GM06990 (cell line): ENCODE data around the gene KRTAP10-6.

ENCODE experiments used
- DNase-seq: peaks from one replicate; pipeline ENCODE4 v3.0.0-alpha.2; 2011; ENCODE audit not compliant: insufficient read length; ENCODE audit errors: extremely low read depth
- H3K27me3 ChIP-seq: replicated peaks from 2 replicates; pipeline ENCODE4 v1.6.0; 2011; ENCODE audit warnings: low read length; ENCODE audit not compliant: control insufficient read depth, insufficient read depth
- H3K36me3 ChIP-seq: 2 replicates; pipeline ENCODE4 v1.5.1; 2011; ENCODE audit warnings: low read length; ENCODE audit not compliant: control insufficient read depth, insufficient read depth
- H3K4me3 ChIP-seq: replicated peaks from 2 replicates; pipeline ENCODE4 v1.5.1; 2011; ENCODE audit warnings: low read depth, mild to moderate bottlenecking, control low read depth, low read length
- TF ChIP-seq, protein P1 (sequence below): IDR thresholded peaks from 2 replicates; pipeline ENCODE4 v1.5.1; 2011; ENCODE audit warnings: low read length, control low read depth, mild to moderate bottlenecking, inconsistent platforms; ENCODE audit not compliant: insufficient read depth, poor library complexity, severe bottlenecking

Gene KRTAP10-6

GRCh38 chr21:44609193-44609592 lies 16.9 kb upstream of the KRTAP10-6 start:
- H3K4me3 ChIP-seq: no peak overlapping the region
- TF ChIP-seq, protein P1, sequence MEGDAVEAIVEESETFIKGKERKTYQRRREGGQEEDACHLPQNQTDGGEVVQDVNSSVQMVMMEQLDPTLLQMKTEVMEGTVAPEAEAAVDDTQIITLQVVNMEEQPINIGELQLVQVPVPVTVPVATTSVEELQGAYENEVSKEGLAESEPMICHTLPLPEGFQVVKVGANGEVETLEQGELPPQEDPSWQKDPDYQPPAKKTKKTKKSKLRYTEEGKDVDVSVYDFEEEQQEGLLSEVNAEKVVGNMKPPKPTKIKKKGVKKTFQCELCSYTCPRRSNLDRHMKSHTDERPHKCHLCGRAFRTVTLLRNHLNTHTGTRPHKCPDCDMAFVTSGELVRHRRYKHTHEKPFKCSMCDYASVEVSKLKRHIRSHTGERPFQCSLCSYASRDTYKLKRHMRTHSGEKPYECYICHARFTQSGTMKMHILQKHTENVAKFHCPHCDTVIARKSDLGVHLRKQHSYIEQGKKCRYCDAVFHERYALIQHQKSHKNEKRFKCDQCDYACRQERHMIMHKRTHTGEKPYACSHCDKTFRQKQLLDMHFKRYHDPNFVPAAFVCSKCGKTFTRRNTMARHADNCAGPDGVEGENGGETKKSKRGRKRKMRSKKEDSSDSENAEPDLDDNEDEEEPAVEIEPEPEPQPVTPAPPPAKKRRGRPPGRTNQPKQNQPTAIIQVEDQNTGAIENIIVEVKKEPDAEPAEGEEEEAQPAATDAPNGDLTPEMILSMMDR: no peak
- no peaks in the 10 kb centered on the region for H3K27me3 ChIP-seq
- H3K36me3 ChIP-seq: no peaks in the 10 kb centered on the region
- DNase-seq: no peak

- no peaks in the 10 kb centered on the region for H3K27me3 ChIP-seq
- H3K36me3 ChIP-seq: no peaks in the 10 kb centered on the region
- TF ChIP-seq, protein P1: no peak
- no peak overlapping the region for H3K4me3 ChIP-seq
- no peak for DNase-seq
Observed at GRCh38 chr21:44606495-44606894, 14.2 kb upstream of the KRTAP10-6 start.

DNA sequence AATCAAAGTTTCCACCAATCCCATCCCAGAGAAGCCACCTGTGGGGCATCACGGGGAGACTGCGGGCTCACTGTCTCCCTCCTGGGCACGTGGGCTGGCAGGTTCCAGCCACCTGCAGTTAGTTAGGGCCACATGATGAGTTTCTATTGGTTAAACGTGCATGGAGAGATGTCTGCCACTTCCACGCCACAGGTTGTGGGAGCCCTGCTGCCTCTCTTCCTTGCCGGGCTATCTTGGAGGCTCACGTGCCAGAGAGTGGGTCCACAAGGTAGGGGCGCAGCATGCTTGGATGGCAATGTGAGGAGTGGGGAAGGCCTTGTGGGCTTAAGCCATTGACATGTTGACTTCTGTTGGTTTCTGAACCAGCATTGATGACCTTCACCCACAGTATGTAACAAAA lies 11.6 kb upstream of the KRTAP10-6 start:
- no peak for DNase-seq
- Histone ChIP-seq H3K4me3 (no peak overlapping the region), H3K27me3 (no peaks in the 10 kb centered on the region), H3K36me3 (no peaks in the 10 kb centered on the region)
- TF ChIP-seq, protein P1: no peak

DNA sequence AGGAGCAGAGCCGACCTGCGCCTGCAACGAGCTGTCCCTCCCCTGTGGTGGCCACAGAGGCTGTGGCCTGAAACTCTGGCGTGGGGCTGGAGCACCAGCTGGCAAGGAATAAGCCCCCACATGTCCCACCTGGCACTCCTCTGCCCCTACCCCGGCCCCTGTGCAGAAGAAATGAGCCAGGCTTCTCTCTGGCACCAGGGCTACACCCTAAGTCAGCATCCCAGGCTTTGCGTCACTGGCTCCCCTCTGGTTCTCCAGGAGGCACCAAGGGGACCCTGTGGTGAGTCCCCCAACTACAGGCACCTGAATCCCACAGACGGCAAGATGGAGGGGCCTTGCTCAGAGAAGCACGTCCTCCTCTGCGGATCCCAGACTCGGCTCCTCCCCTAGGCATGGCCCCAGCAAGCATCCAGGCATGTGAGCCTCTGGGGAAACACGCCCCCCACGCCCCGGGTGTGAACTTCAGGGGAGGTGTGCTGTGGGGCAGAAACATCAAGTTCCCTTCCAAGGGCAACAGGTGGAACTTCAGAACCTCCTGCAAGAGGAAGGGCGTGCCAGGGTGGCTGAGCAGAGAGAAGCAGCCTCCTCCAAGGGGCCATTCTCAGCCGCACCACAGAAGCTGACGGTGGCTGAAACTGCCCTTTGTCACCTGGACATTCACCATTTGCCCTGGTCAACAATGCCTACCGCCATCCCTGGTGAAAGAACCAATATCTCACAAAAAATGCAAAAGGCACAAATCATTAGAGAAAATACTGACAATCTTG lies 11.0 kb upstream of the KRTAP10-6 start:
- TF ChIP-seq, protein P1: no peak
- no peak for DNase-seq
- Histone ChIP-seq H3K4me3 (no peak overlapping the region), H3K36me3 (no peaks in the 10 kb centered on the region), H3K27me3 (no peaks in the 10 kb centered on the region)

DNA sequence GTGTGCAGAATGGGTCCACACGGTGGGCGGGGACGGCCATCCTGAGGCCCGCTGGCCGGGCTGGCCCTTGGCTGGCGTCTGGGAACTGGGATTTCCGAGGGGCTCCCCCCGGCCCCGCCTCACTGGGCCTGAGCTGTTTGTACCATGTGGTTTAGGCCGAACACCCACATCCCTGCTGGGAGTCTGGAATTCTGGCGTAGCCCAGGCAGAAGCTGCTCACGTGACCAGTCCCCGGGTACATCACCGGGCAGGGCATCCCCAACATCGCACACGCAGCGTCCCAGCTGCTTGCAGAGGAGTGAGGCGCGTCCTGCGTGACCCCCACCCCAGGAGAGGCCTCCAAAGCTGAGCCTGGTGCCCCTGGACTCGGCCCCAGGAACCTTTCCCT lies 10.2 kb upstream of the KRTAP10-6 start:
- TF ChIP-seq, protein P1: no peak
- no peaks in the 10 kb centered on the region for H3K36me3 ChIP-seq
- no peak overlapping the region for H3K4me3 ChIP-seq
- no peaks in the 10 kb centered on the region for H3K27me3 ChIP-seq
- no peak for DNase-seq
